Cardiac fibroblast (primary cell): ENCODE data around the gene SLC38A2.

Experiments
- DNase-seq, 2 donors: peaks; one replicate each; pipeline versions ENCODE4 v3.0.0 to v3.0.0-alpha.2; 2010; ENCODE audit warnings: low read depth in 2 of 2
- H3K4me3 ChIP-seq, 2 donors: replicated peaks in 1 of 2; 1 replicate in 1 of 2; 2 replicates in 1 of 2; pipeline ENCODE4 v1.5.1; 2011; ENCODE audit warnings: low read depth in 2 of 2, low read length in 2 of 2, mild to moderate bottlenecking in 2 of 2, moderate library complexity in 1 of 2
- TF ChIP-seq, protein P1 (sequence below): IDR thresholded peaks from one replicate; pipeline ENCODE4 v1.5.1; 2011; ENCODE audit warnings: low read depth, mild to moderate bottlenecking, low read length, inconsistent platforms

Gene SLC38A2

GRCh38 chr12:46372544-46373300, at the start of gene SLC38A2:
SLC38A2 (minus strand) TSS chr12:46372773; CDS start chr12:46371293, 1,480 bp downstream.
- TF ChIP-seq, protein P1, sequence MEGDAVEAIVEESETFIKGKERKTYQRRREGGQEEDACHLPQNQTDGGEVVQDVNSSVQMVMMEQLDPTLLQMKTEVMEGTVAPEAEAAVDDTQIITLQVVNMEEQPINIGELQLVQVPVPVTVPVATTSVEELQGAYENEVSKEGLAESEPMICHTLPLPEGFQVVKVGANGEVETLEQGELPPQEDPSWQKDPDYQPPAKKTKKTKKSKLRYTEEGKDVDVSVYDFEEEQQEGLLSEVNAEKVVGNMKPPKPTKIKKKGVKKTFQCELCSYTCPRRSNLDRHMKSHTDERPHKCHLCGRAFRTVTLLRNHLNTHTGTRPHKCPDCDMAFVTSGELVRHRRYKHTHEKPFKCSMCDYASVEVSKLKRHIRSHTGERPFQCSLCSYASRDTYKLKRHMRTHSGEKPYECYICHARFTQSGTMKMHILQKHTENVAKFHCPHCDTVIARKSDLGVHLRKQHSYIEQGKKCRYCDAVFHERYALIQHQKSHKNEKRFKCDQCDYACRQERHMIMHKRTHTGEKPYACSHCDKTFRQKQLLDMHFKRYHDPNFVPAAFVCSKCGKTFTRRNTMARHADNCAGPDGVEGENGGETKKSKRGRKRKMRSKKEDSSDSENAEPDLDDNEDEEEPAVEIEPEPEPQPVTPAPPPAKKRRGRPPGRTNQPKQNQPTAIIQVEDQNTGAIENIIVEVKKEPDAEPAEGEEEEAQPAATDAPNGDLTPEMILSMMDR = no peak
- DNase-seq = peak; percentile 94 to 97
- H3K4me3 ChIP-seq = peak within 1 kb of the TSS; percentile 85 to 92

DNA sequence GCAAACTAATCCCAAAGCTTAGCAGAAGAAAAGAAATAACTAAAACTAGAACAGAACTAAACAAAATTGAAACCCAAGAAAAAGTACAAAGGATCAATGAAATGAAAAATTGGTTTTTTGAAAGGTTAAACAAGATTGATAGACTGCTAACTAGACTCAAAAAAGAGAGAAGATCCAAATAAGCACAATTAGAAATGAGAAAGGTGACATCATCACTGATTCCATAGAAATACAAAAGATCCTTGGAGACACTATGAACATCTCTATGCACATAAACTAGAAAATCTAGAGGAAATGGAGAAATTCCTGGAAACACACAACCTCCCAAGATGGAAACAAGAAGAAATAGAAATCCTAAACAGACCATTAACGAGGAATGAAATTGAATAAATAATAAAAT, 47.1 kb upstream of the SLC38A2 start:
- no peak overlapping the region for H3K4me3 ChIP-seq
- no peak for DNase-seq
- TF ChIP-seq, protein P1 = no peak

GRCh38 chr12:46415552-46415951, 43.0 kb upstream of the SLC38A2 start:
- no peak overlapping the region for H3K4me3 ChIP-seq
- TF ChIP-seq, protein P1 = no peak
- DNase-seq = no peak

DNA sequence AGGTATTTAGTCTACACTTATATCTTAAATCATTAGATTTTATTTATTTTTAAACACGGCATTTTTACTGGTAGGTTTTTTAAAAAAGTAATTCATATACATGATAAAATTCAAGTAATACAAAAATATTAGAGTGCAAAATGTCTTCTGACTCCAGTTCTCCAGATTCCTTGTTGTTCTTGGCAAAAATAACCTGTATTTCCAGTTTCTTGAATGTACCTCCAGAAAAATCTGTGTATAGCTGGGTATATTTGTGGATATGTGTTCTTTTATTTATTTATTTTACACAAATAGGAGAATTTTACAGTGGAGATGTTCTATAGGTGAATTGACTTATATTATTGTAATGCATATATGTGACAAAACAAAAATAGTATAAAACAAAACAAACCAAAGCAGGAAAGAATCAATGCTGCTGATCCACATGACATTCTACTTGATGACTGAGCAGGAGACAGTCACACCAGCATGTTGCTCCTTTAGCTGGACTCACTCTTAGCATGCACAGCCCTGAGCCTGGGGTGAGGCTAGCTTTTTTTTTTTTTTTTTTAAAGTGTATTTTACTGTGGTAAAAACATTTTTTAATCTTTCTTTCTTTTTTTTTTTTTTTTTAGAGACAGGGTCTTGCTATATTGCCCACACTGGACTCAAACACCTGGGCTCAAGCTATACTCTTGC, 42.2 kb upstream of the SLC38A2 start:
- TF ChIP-seq, protein P1 = no peak
- no peak for DNase-seq
- no peak overlapping the region for H3K4me3 ChIP-seq

DNA sequence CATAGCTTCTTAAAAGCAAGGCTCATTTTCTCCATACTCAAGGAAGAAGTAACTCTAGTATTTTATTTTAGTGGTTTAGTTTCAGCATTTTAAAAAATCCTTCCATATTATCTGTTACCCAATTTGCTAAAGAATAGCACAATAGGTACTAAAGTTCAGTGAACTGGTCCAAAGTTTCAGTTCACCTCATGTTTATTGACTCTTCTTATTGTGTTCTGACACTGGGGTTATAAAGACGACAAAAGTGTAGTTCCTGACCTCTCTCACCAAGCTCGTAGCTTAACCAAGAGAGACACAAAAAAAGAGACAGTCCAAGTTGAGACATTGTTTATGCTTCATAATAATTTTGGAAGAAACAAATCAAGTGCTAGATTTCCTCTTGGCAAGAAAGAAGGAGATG, 40.8 kb upstream of the SLC38A2 start:
- TF ChIP-seq, protein P1 = no peak
- no peak for DNase-seq

GRCh38 chr12:46412857-46413256, 40.3 kb upstream of the SLC38A2 start:
- H3K4me3 ChIP-seq = no peak overlapping the region
- TF ChIP-seq, protein P1 = no peak
- DNase-seq = no peak

More for the DNA sequence above, 40.8 kb upstream of the SLC38A2 start:
- no peak overlapping the region for H3K4me3 ChIP-seq
